HCT116 (cell line): Measurements from ENCODE around the gene LDLR.

Experiments used
- EZH2 ChIP-seq: fragments of 200-600 bp; sonication (generic); IDR thresholded peaks from 2 replicates; pipeline ENCODE4 v1.6.1; 2017; ENCODE audit warnings: antibody characterized with exemption, mixed run types
- EZH2phosphoT487 ChIP-seq: fragments of 200-600 bp; IDR thresholded peaks from 2 replicates; pipeline ENCODE4 v1.6.1; 2018; ENCODE audit warnings: antibody characterized with exemption, borderline replicate concordance
- FOSL1 ChIP-seq: IDR thresholded peaks from 2 replicates; pipeline ENCODE4 v1.6.1; 2012; ENCODE audit warnings: low read depth
- JUND ChIP-seq: IDR thresholded peaks from 2 replicates; pipeline ENCODE4 v1.6.1; 2012
- POLR2A ChIP-seq: IDR thresholded peaks from 2 replicates; pipeline ENCODE4 v1.7.0; 2011; ENCODE audit warnings: borderline replicate concordance; ENCODE audit not compliant: insufficient read depth, insufficient read length; ENCODE audit errors: extremely low read depth
- RAD21 ChIP-seq: IDR thresholded peaks from 2 replicates; pipeline ENCODE4 v1.6.1; 2012; ENCODE audit warnings: low read depth, mild to moderate bottlenecking
- SP1 ChIP-seq: IDR thresholded peaks from 2 replicates; pipeline ENCODE4 v1.6.1; 2012; ENCODE audit warnings: low read depth
- TCF7L2 ChIP-seq: IDR thresholded peaks from 2 replicates; pipeline ENCODE4 v1.7.0; 2011; ENCODE audit warnings: borderline replicate concordance, inconsistent platforms; ENCODE audit not compliant: insufficient read depth, insufficient read length; ENCODE audit errors: extremely low read depth
- YY1 ChIP-seq: IDR thresholded peaks from 2 replicates; pipeline ENCODE4 v1.6.1; 2011; ENCODE audit warnings: low read length, low read depth, moderate library complexity, mild to moderate bottlenecking; ENCODE audit not compliant: insufficient replicate concordance; ENCODE audit errors: extremely low read depth
- TF ChIP-seq, protein P1 (sequence below): IDR thresholded peaks from 2 replicates; pipeline ENCODE4 v1.6.1; 2012
- TF ChIP-seq, protein P2 (sequence below), 3 experiments: fragments of 200-600 bp in 1 of 3; sonication (generic) in 1 of 3; IDR thresholded peaks in 2 of 3; conservative IDR thresholded peaks in 1 of 3; 2 replicates each; pipeline ENCODE4 v1.5.1; 2012 to 2017; ENCODE audit warnings: low read depth in 2 of 3, low read length in 2 of 3, antibody characterized with exemption in 1 of 3, borderline replicate concordance in 1 of 3, control low read depth in 1 of 3, mild to moderate bottlenecking in 1 of 3, mixed read lengths in 1 of 3, mixed run types in 1 of 3, moderate library complexity in 1 of 3; ENCODE audit not compliant: insufficient read depth in 1 of 3

DNA sequence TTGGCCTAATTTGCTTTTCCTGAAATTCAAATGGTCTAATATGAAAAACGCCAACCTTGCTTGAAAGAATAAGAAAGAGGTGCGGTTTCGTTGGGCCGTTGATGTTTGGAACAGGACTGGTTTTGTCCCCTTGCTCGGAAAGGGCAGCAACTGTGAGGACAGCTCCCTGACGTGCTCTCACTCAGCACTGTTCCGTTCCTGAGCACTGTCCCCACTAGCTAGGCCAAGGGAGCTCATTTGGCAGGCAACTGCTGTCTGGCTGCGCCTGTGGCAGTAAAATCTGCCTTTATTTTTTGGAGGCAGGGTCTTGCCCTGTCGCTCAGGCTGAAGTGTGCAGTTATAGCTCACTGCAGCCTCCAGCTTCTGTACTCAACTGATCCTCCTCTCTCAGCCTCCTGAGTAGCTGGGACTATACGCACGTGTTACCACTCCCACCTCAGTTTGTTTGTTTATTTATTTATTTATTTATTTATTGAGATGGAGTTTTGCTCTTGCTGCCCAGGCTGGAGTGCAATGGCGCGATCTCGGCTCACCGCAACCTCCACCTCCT, 4.5 kb downstream of the LDLR start:
- TF ChIP-seq POLR2A (no peak), EZH2phosphoT487 (no peak), JUND (no peak), RAD21 (no peak), EZH2 (no peak), FOSL1 (no peak), TCF7L2 (no peak), SP1 (no peak), YY1 (no peak)
- TF ChIP-seq, protein P1, sequence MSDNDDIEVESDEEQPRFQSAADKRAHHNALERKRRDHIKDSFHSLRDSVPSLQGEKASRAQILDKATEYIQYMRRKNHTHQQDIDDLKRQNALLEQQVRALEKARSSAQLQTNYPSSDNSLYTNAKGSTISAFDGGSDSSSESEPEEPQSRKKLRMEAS, result no peak
- TF ChIP-seq, protein P2, sequence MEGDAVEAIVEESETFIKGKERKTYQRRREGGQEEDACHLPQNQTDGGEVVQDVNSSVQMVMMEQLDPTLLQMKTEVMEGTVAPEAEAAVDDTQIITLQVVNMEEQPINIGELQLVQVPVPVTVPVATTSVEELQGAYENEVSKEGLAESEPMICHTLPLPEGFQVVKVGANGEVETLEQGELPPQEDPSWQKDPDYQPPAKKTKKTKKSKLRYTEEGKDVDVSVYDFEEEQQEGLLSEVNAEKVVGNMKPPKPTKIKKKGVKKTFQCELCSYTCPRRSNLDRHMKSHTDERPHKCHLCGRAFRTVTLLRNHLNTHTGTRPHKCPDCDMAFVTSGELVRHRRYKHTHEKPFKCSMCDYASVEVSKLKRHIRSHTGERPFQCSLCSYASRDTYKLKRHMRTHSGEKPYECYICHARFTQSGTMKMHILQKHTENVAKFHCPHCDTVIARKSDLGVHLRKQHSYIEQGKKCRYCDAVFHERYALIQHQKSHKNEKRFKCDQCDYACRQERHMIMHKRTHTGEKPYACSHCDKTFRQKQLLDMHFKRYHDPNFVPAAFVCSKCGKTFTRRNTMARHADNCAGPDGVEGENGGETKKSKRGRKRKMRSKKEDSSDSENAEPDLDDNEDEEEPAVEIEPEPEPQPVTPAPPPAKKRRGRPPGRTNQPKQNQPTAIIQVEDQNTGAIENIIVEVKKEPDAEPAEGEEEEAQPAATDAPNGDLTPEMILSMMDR (IDR thresholded peaks at IDR 0.05 in 2 of 3, conservative IDR thresholded peaks at IDR 0.05 in 1 of 3; ENCODE audit: borderline replicate concordance in 1 of 3, insufficient read depth in 1 of 3, low read depth in 2 of 3, low read length in 2 of 3), result no peak
